Prostate gland (tissue), 2 donors: ENCODE results near the gene PERCC1. TPM values are rescaled to one million over a fixed set of nuclear protein-coding genes. Genes with fewer than 3 reads are reported as not detected.

Experiments
- DNase-seq: peaks from one replicate; pipeline ENCODE4 v3.0.0-alpha.2; 2019; ENCODE audit warnings: low spot score
- H3K27ac ChIP-seq, 2 donors: fragments of 200-600 bp; sonication (generic); 2 replicates each; pipeline ENCODE4 v1.5.1; 2017 to 2019
- H3K27me3 ChIP-seq: fragments of 200-600 bp; sonication (generic); replicated peaks from 2 replicates; pipeline ENCODE4 v1.5.1; 2019; ENCODE audit not compliant: insufficient read depth
- H3K36me3 ChIP-seq, 2 donors: fragments of 200-600 bp; sonication (generic); 1 replicate in 1 of 2; 2 replicates in 1 of 2; pipeline versions ENCODE4 v1.5.1 to v1.8.1; 2017 to 2019
- H3K4me1 ChIP-seq: fragments of 200-600 bp; sonication (generic); replicated peaks from 2 replicates; pipeline ENCODE4 v1.5.1; 2019
- H3K4me3 ChIP-seq, 2 donors: fragments of 200-600 bp; sonication (generic); 2 replicates each; pipeline ENCODE4 v1.5.1; 2017 to 2019
- H3K9me3 ChIP-seq: fragments of 200-600 bp; sonication (generic); 2 replicates; pipeline ENCODE4 v1.5.1; 2017
- POLR2A ChIP-seq: fragments of 450-650 bp; IDR thresholded peaks from one replicate; pipeline ENCODE4 v1.6.1; 2016; ENCODE audit warnings: antibody characterized with exemption, mild to moderate bottlenecking
- POLR2AphosphoS5 ChIP-seq: sonication (generic); formaldehyde crosslinking; IDR thresholded peaks from one replicate; pipeline ENCODE4 v1.6.1; 2017; ENCODE audit warnings: antibody characterized with exemption
- WGBS: methylation state at CpG from one replicate; pipeline ENCODE4 v1.1.5; 2018; 5-methylcytosine and 5-hydroxymethylcytosine counted together
- intact Hi-C: fragments of 100-400 bp; cut with DNase I; formaldehyde crosslinking; loops from one replicate; pipeline ENCODE4 v1.14.2; 2022
- total RNA-seq, 2 donors: library from RNA; depleted of rRNA; stranded (reverse); fragments of >200 nt; gene quantifications; one replicate each; pipeline ENCODE4 v1.1.0, GENCODE V29; 2016
- TF ChIP-seq, protein P1 (sequence below), 4 experiments: fragments of 200-600 bp in 2 of 4; fragments of 450-650 bp in 2 of 4; sonication (generic) in 2 of 4; IDR thresholded peaks; 1 replicate in 3 of 4; 2 replicates in 1 of 4; pipeline ENCODE4 v1.5.1; 2016 to 2019; ENCODE audit warnings: antibody characterized with exemption in 4 of 4, mild to moderate bottlenecking in 2 of 4, moderate library complexity in 2 of 4

Gene PERCC1
- total RNA-seq, 2 donors from 2014 or later = 26.0 to 45.2 TPM

DNA sequence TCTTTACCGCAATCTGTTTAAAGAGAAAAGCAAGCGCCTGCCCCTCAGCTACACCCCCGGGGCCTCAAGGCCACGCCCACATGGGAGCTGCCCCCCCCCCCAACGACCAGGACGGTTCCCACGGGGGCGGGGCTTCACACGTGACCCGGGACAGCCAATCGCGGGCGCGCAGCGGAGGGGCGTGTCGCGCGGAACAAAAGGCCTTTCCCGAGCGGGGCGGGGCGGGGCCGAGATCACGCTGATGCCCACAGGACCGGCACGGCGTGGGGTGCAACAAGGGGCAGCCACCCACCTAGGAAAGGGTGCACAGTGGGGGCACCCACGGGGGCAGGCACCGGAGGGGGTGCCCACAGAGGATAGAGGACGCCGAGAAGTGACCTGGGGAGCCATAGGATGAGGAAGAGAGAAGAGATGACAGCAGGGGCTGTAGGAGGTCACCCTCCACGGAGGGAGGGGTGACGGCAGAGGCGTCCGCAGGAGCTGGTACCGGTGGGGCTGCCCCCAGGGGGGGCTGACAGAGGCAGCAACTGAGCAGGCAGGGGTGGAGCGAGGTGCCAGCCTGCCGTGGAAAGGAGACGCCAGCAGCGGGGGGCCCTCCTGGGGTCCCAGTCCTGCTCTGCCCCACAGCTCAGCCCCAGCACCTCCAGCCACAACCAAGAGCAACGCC, 22.6 kb upstream of the PERCC1 start:
- Histone ChIP-seq H3K4me3 (peak overlapping the region; percentile 12 to 32), H3K9me3 (no peaks in the 10 kb centered on the region), H3K4me1 (peaks cover 3% of the 10 kb centered on the region), H3K36me3 (peaks cover 0 to 3% of the 10 kb centered on the region in 2 donors), H3K27ac (peak overlapping the region; percentile 20 to 37), H3K27me3 (no peaks in the 10 kb centered on the region)
- TF ChIP-seq POLR2AphosphoS5 (peak; percentile 95), POLR2A (no peak)
- WGBS = 3% methylated on average over 38 of the region's 42 CpGs
- DNase-seq = peak; percentile 93
- intact Hi-C loops = loop anchor here (5.0 kb wide), 1 partner anchor 51 kb away; no protein-coding TSS in a partner anchor

DNA sequence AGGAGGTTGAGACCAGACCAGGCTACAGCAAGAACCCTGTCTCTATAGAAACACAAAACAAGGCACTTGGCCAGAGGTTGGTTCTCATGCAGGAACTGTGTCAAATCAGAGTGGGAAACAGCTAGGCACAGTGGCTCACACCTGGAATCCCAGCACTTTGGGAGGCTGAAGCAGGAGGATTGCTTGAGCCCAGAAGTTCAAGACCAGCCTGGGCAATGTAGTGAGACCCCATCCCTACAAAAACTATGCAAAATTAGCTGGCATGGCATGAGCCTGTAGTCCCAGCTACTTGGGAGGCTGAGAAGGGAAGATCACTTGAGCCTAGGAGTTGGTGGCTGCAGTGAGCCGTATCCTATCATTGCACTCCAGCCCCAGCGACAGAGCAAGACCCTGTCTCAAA, 18.0 kb upstream of the PERCC1 start:
- WGBS = 82% methylated on average over 2 of the region's 2 CpGs
- Histone ChIP-seq H3K4me1 (no peaks in the 10 kb centered on the region), H3K36me3 (peaks cover 0 to 3% of the 10 kb centered on the region in 2 donors), H3K27ac (no peak overlapping the region), H3K27me3 (no peaks in the 10 kb centered on the region), H3K9me3 (no peaks in the 10 kb centered on the region), H3K4me3 (no peak overlapping the region)
- TF ChIP-seq, protein P1, sequence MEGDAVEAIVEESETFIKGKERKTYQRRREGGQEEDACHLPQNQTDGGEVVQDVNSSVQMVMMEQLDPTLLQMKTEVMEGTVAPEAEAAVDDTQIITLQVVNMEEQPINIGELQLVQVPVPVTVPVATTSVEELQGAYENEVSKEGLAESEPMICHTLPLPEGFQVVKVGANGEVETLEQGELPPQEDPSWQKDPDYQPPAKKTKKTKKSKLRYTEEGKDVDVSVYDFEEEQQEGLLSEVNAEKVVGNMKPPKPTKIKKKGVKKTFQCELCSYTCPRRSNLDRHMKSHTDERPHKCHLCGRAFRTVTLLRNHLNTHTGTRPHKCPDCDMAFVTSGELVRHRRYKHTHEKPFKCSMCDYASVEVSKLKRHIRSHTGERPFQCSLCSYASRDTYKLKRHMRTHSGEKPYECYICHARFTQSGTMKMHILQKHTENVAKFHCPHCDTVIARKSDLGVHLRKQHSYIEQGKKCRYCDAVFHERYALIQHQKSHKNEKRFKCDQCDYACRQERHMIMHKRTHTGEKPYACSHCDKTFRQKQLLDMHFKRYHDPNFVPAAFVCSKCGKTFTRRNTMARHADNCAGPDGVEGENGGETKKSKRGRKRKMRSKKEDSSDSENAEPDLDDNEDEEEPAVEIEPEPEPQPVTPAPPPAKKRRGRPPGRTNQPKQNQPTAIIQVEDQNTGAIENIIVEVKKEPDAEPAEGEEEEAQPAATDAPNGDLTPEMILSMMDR (IDR thresholded peaks at IDR 0.05) = no peak
- TF ChIP-seq POLR2A (no peak), POLR2AphosphoS5 (no peak)
- intact Hi-C loops = loop anchor here (10.0 kb wide), 1 partner anchor 202 kb away; the partner anchor contains the start of genes CRAMP1 and IFT140
- no peak for DNase-seq

DNA sequence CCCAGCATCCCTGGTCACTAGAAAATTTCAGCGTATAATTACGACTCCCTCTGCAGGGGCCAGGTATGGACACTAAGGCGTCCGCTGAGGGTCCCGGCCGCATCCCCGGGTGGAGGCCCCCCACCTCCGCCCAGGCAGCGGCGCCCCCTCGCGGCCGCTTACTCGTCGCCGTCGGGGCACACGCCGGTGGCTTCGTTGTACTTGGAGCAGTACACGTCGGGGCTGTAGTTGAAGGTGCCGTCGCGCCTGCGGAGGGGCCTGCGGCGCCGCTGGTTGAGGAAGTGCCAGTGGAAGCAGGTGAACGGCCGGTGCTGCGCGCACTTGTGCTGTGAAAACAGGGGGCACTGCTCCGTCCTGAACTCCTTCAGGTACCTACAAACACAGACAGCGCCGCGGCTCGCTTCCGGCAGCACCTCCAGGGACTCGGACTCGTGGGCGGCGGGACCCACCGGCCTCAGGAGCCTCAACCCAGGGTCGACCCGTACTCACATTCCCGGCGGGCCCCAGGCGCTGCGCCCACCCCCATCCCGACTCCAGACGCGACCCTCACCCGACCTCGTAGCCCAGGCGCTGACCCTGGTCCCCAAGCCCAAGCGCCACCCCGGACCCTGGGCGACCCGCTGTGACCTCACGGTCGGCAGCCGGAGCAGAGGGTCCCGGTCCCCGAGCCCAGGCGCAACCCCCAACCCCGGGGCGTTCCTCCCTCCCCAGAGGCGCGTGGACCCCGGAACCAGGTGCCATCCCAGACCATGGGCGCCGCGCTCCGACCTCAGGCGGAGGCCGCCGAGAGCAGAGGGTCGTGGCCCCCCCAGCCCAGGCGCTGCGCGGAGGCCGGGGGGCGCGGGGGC, 17.0 kb upstream of the PERCC1 start:
- H3K4me3 ChIP-seq = peak overlapping the region; percentile 95 to 98
- H3K9me3 ChIP-seq = no peaks in the 10 kb centered on the region
- TF ChIP-seq POLR2A (no peak), POLR2AphosphoS5 (peak; percentile 12)
- TF ChIP-seq, protein P1 (IDR thresholded peaks at IDR 0.05) = peak; percentile 25 to 60 (median 47)
- intact Hi-C loops = loop anchor here (10.0 kb wide), 1 partner anchor 201 kb away; the partner anchor contains the start of genes CRAMP1 and IFT140
- peaks cover 0 to 3% of the 10 kb centered on the region in 2 donors for H3K36me3 ChIP-seq
- H3K27ac ChIP-seq = peak overlapping the region; percentile 84 to 87
- no peak for DNase-seq
- no peaks in the 10 kb centered on the region for H3K4me1 ChIP-seq
- 3% methylated on average over 72 of the region's 85 CpGs for WGBS
- no peaks in the 10 kb centered on the region for H3K27me3 ChIP-seq

DNA sequence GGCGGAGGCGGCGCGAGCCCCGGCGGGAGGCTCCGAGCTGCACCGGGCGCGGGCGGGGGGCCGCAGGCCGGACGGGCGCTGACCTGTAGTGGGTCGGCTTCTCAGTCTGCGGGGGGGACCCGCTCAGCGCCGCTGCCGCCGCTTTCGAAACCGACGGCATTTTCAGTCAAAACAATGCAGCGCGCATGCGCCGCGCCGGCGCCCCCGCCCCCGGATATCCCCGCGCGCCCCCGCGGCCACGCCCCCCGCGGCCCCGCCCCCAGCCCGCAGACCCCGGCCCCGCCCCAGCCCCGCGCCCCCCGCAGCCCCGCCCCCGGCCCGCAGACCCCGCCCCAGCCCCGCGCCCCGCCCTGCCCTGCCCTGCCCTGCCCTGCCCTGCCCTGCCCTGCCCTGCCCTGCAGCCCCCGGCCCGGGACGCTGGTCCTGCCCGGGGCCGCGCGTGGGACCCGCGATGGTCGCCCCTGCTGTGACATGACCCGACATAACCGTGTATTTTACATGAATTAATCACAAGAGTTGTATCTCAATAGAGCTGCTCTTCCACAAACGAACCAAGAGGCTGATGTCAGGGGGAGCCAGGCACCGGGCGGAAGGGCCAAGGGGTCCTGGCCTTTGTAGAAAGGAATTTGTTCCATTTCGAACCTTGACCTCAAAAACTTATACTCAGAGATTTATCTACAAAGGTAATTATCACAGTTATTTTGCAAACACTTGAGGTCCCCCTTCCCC, 16.2 kb upstream of the PERCC1 start, which contains the start of gene UNKL:
TSS of gene UNKL (minus strand) at position 173 of the 729 bp plus-strand sequence. CDS start at position 160, 13 bp downstream.
- Histone ChIP-seq H3K4me1 (peaks cover 3% of the 10 kb centered on the region), H3K36me3 (peaks cover 0 to 3% of the 10 kb centered on the region in 2 donors), H3K9me3 (no peaks in the 10 kb centered on the region), H3K27me3 (no peaks in the 10 kb centered on the region), H3K27ac (peak within 1 kb of the TSS; percentile 84 to 87), H3K4me3 (peak within 1 kb of the TSS; percentile 95 to 98)
- peak; percentile 8 for TF ChIP-seq POLR2AphosphoS5
- TF ChIP-seq POLR2A = no peak
- 7% methylated on average over 23 of the region's 72 CpGs for WGBS
- peak; percentile 64 for DNase-seq
- intact Hi-C loops = loop anchor here (10.0 kb wide), 1 partner anchor 200 kb away; the partner anchor contains the start of genes CRAMP1 and IFT140

DNA sequence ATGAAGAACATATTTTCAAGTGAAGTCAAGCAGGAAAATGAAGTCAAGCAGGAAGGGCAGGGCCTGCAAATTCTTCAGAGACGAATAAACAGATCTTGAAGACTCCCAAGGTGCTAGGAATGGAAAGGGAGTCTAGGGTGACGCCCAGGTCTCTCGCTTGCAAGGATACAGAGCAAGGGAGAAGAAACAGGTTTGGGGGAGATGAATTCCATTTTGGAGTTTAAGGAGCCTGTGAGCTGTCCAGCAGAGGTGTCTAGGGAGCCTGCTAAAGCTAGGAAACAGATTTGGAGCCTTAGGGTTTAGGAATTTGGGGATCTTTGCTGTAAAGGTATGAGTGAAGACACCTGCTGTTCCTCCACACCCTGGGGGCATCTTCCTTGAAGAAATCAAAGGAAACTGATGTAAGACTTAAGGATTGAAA, 14.3 kb upstream of the PERCC1 start:
- intact Hi-C loops = loop anchor here (10.0 kb wide), 1 partner anchor 198 kb away; the partner anchor contains the start of genes CRAMP1 and IFT140
- TF ChIP-seq POLR2AphosphoS5 = no peak
- TF ChIP-seq POLR2A = no peak
- TF ChIP-seq, protein P1 (IDR thresholded peaks at IDR 0.05) = no peak
- H3K4me3 ChIP-seq = no peak overlapping the region
- H3K27ac ChIP-seq = no peak overlapping the region
- H3K27me3 ChIP-seq = no peaks in the 10 kb centered on the region
- 55% methylated on average over 3 of the region's 3 CpGs for WGBS
- H3K9me3 ChIP-seq = no peaks in the 10 kb centered on the region
- no peaks in the 10 kb centered on the region for H3K36me3 ChIP-seq
- H3K4me1 ChIP-seq = peaks cover 8% of the 10 kb centered on the region
- no peak for DNase-seq
